AG10803 (cell line): ENCODE results near the gene LGALS9B.
"Not testable (repeated sequence)": the region's sequence is repeated elsewhere in the genome, so short reads cannot be mapped to it uniquely, and the experiment has no call there.

ENCODE experiments used
- DNase-seq: peaks from one replicate; pipeline ENCODE4 v3.0.0; 2010; ENCODE audit warnings: low read depth
- H3K4me3 ChIP-seq: 2 replicates; pipeline ENCODE4 v1.5.1; 2011; ENCODE audit warnings: mild to moderate bottlenecking, low read length, control low read depth

The LGALS9B gene

DNA sequence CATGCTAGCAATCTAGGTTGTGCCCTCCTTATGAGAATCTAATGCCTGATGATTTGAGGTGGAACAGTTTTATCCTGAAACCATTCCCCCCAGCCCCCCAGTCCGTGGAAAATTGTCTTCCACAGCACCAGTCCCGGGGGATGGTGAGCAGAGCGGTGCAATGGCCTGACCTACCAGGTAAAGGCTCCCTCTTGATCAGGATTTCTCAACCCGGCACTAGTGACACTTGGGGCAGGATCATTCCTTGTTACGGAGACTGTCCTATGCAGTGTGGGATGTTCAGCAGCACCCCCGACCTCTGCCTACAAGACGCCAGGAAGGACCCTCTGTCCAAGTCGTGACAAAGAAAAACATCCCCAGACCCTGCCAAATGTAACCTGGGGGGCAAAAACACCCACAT is 34.0 kb downstream of the LGALS9B start:
- not testable (repeated sequence) for H3K4me3 ChIP-seq, DNase-seq

DNA sequence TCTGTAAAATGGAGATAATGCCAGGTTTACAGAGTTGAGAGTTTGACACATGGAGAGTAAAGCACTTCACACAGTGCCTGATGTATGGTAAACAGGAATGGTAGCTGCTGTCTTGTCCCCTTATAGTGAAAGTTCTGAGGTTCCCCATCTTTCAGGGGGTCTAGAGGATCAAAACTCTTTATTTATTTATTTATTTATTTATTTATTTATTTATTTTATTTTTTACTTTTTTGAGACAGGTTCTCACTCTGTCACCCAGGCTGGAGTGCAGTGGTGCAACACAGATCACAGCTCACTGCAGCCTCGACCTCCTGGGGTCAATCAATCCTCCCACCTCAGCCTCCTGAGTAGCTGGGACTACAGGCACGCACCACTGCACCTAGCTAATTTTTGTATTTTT is 40.1 kb downstream of the LGALS9B start:
- H3K4me3 ChIP-seq, DNase-seq: not testable (repeated sequence)

DNA sequence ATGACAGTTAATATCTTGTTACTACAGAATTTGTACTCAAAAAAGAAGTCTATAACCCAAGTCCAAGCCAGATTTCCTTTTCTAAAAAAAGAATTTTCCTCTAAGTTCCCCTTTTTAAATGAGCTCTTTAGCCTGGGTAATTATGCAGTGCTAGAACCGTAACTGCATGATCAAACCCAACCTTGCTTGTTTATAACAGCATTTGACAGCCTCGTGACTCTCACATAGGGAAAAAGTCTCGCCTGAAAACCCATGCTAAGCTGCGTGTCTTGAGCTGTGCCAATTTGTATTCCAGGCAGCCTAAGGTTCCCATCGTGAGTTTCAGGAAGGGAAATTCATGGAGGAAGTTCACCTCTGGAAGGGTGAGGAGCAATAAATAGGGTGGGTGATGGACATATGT is 44.5 kb downstream of the LGALS9B start:
- DNase-seq, H3K4me3 ChIP-seq: not testable (repeated sequence)

DNA sequence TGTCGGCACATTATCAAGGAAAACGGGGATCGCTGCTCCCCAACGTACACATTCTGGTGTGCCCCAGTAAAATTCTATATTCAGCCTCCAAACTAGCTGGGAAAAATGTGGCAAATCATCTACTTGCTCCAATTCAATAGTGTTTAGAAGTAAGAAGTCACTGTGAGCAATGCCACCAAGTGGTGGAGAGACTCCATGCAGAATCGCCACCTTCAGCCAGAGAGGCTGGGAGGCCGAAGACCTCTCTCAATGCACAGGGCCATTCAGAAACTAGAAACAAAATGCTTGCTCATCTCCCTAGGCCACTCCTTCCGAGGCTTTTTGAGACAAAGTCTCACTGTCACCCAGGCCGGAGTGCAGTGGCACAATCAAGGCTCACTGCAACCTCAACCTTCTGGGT is 48.5 kb downstream of the LGALS9B start:
- DNase-seq, H3K4me3 ChIP-seq: not testable (repeated sequence)

DNA sequence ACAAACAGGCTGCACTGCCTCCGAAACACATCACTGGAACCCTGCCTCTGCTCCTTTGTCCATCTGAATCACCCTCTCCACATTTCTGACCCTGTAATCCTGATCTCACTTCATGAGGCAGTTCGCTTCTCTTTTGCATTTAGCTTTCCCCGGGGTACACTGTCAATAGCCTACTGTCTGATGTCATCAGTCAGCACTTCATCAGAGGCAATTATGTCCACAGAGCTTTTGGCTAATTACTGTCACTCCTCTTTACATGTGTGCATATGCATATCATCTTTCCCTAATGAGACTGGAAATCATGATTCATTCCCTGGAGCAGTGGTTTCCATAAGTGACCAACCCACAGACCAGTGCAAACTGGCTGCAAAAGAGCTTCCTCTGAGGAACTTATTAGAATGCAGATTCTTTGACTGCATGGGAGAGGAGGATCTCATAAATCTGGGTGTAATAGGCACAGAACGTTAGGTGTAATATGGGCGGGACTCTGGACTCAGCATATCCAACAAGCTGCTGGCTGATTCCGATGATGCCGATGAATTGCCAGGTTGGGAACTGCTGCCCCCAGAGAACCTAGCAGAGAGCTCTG is 49.8 kb downstream of the LGALS9B start:
- DNase-seq, H3K4me3 ChIP-seq: not testable (repeated sequence)

DNA sequence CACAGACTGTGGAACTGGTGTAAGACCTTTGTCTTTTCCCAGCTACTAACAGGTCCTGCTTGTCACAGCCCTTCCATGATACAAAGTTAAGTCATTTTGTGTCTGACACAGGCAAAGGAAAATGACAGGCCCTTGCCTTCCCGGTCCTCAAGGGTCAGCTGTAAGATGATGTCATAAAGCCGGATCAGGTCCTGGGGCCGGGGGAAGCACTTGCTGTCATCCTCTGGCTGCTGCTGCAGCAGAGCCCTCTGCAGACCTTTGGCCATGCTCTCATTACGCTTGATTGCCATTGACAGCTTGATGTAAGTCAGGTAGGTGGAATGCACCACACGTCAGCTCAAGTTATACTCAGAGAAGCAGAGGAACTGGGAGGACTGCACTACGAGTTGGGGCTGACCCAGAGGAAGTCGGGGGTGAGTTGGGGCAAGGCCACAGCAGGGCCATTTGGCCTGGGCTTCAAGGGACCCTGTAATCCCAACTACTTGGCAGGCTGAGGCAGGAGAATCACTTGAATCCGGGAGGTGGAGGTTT is 50.9 kb downstream of the LGALS9B start:
- DNase-seq, H3K4me3 ChIP-seq: not testable (repeated sequence)

DNA sequence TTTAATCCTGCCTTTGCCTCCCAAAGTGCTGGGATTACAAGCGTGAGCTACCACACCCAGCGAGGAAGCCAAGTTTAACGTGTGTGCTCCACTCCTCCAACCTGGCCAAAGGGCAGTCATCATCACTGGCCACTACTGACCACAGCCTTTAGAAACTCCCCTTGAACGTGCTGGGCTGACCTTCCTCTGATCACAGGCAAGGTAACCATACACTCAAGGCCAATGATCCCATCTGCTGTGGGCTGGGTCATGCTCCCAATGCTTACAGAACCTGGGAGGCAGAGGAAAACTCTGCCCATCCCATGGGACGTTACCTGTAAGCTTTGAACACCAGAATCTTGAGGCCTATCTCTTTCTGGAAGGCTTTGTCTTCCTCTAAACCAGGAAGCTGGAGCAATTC is 51.9 kb downstream of the LGALS9B start:
- H3K4me3 ChIP-seq, DNase-seq: not testable (repeated sequence)

DNA sequence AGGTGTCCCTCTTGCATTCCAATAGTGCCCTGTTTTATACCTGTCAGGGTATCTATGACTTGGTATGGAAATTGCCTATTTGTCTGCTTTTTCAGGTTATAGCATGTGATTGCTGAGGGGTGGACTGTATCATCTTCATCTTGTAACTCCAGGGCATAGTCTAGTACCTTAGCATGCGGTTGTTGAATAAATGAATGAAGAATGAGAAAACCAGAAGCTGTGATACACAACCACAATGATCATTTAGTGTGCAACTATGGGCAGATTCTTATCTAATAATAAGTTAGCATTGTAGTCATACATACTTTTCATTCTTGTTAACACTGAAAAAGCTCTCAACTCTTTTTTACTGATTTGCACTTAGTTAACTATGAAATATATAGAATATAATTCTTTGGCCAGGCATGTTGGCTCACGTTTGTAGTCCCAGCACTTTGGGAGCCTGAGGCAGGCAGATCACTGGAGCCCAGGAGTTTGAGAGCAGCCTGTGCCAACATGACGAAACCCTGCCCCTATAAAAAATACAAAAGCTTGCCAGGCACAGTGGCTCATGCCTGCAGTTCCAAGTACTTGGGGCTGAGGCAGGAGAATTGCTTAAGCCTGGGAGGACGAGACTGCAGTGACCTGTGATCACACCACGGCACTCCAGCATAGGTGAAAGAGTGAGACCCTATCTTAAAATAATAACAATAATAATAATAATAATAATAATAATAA is 65.9 kb downstream of the LGALS9B start:
- peak; percentile 1 for DNase-seq
- not testable (repeated sequence) for H3K4me3 ChIP-seq

DNA sequence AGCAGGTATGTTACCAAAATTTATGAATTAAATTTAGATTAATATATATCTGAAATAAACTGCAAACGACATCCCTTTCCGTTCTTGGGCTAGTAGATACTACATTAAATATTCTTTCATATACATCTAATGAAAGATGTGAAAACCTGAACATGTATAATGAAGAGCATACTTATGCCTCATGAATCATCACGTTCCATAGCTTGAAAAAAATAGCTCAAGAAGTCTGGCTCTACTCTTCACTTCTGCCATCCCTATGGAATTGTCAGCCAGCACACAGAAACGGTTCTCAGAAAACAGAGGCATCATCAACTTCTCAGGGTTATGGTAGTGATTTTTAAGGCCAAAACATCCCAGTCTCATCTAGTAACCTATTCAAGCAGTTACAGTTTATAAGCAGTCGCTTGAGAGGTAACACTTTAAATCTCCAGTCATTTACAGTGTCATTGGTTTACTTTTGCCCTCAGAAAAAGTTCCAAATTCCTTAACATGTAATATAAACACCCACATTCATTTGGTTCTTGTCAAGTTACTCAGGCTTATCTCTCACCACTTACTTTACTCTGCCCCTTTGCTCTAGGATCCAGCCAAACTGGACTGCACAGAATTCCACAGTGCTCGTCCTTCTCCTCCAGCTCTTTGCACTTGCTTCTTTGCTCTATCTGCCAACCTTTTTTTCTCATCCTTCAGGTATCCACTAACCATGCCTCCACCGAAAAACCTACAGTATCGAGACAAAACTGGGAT is 66.6 kb downstream of the LGALS9B start:
- not testable (repeated sequence) for H3K4me3 ChIP-seq, DNase-seq
